ENCODE data around the gene LYRM7. TPM values are rescaled to one million over a fixed set of nuclear protein-coding genes. Genes with fewer than 3 reads are reported as not detected.

LYRM7 gene
- total RNA-seq, 1 experiment from 2014 or later: 11.1 TPM

Other genes with a start within 250 kb of the LYRM7 start
- 290 and 450 TPM in 2 replicates for gene HINT1, start 5.7 kb upstream of the LYRM7 start, total RNA-seq (2014; rRNA removed; shearing (Covaris generic))
- 17.2 and 19.5 TPM in 2 replicates for gene CDC42SE2, start 93.1 kb downstream of the LYRM7 start, total RNA-seq (2014; rRNA removed; shearing (Covaris generic))

All from HT1080 (cell line).